Mammary epithelial cell (primary cell): Measurements from ENCODE around the gene PANK3.

ENCODE experiments used
- CTCF ChIP-seq, 2 donors: IDR thresholded peaks in 1 of 2; conservative IDR thresholded peaks in 1 of 2; 2 replicates each; pipeline ENCODE4 v1.5.1; 2011 to 2012; ENCODE audit warnings: inconsistent platforms in 2 of 2, low read length in 2 of 2, mild to moderate bottlenecking in 2 of 2, control low read depth in 1 of 2, low read depth in 1 of 2; ENCODE audit not compliant: insufficient read depth in 1 of 2; ENCODE audit errors: extremely low read depth in 1 of 2
- EZH2 ChIP-seq: IDR thresholded peaks from 2 replicates; pipeline ENCODE4 v1.6.1; 2012; ENCODE audit warnings: low read length, inconsistent platforms, borderline replicate concordance

- TF ChIP-seq CTCF (conservative IDR thresholded peaks at IDR 0.05 in 1 of 2, IDR thresholded peaks at IDR 0.05 in 1 of 2; ENCODE audit: extremely low read depth in 1 of 2, insufficient read depth in 1 of 2, low read depth in 1 of 2, low read length in 2 of 2): no peak
- no peak for TF ChIP-seq EZH2
These were observed 20.7 kb upstream of the PANK3 start for GRCh38 chr5:168599826-168600225.
